GM10248 (cell line): Measurements from ENCODE around the gene DHX32.

Source experiments
- CTCF ChIA-PET: fragments of 300-600 bp; sonication (Branson Sonifier 250); formaldehyde crosslinking; extraction: SDS; loops from one replicate; lab custom pipeline; 2021; ENCODE audit warnings: antibody characterized with exemption; lab: Yijun Ruan, JAX
- POLR2A ChIA-PET: fragments of 350-650 bp; sonication (Branson Sonifier 250); formaldehyde crosslinking; extraction: SDS; loops from one replicate; lab custom pipeline; 2020; ENCODE audit warnings: antibody characterized with exemption; lab: Yijun Ruan, JAX
- DNase-seq: peaks from one replicate; pipeline ENCODE4 v3.0.0; 2012; ENCODE audit errors: extremely low spot score
- TF ChIP-seq, protein P1 (sequence below): IDR thresholded peaks from 2 replicates; pipeline ENCODE4 v1.5.1; 2012; ENCODE audit warnings: mild to moderate bottlenecking, low read depth; ENCODE audit errors: extremely low read depth, missing control alignments, control extremely low read depth

Gene DHX32

DNA sequence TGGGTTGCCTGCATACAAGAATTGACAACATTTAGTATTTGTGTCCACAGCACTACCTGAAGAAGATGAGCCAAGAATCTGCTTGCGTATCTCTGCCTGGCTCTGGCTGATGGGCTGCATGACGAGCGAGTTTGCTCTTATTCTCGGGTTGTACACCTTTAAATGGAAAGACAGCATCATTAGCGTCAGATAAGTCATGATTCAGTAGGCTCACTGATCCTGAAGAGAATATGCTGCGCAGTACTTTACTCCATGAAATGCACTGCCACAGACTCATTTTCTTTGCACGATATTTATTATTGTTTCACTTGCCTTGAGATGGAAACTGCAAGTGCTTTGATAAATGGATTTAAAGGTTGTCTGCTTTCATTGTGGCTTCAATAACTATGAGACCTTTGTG is 28.6 kb downstream of the DHX32 start:
- POLR2A ChIA-PET = no interaction called here

DNA sequence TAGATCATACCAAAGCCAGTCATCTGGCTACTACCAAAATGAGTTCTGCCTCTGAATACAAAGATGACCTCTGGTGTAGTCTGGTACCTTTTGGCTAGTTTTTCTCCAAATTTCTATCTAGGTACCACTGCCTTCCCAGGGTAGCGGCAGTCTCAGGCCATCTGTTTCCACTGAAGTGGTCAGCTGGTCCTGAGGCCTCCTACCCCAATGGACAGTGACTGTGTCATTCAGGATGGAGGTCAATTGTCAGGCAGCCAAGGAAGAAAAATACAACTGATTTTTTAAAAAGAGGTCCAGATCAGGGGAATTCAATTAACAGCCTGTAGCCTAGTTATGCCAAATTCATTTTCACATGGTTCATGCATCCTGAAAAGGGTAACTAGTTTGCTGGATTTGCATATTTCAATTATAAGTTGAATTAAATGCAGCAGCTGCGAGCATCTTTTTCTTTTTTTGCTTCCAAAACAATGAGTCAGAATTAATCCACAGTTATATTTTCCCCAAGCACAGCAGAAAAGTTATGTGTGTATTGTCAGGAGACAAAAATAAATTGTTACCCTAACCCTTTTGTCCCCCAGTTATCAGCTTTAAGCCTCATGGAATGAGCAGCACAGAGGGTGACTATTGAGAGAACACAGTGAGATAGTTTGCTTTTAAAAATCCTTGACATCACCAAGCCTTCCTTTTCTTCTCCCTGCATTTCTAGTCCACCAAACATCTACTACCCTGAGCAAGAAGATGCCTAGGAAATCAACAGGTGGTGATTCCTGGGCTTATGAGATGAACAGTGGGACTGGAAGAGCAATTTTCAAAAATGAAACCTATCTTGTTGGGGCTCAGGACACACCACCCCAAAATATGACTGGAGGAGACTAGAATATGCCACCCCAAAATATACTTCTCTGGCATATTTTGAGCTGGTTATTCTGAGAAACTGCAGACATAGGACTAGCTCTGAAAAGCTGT is 30.0 kb downstream of the DHX32 start:
- POLR2A ChIA-PET = no interaction called here
- TF ChIP-seq, protein P1, sequence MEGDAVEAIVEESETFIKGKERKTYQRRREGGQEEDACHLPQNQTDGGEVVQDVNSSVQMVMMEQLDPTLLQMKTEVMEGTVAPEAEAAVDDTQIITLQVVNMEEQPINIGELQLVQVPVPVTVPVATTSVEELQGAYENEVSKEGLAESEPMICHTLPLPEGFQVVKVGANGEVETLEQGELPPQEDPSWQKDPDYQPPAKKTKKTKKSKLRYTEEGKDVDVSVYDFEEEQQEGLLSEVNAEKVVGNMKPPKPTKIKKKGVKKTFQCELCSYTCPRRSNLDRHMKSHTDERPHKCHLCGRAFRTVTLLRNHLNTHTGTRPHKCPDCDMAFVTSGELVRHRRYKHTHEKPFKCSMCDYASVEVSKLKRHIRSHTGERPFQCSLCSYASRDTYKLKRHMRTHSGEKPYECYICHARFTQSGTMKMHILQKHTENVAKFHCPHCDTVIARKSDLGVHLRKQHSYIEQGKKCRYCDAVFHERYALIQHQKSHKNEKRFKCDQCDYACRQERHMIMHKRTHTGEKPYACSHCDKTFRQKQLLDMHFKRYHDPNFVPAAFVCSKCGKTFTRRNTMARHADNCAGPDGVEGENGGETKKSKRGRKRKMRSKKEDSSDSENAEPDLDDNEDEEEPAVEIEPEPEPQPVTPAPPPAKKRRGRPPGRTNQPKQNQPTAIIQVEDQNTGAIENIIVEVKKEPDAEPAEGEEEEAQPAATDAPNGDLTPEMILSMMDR = no peak
- CTCF ChIA-PET = interaction anchor here (1.2 kb wide), 1 partner anchor 11 kb away, joined by 3 read pairs; no protein-coding TSS in a partner anchor

More for the DNA sequence above, 28.6 kb downstream of the DHX32 start:
- TF ChIP-seq, protein P1 = no peak
- no peak for DNase-seq
- CTCF ChIA-PET = no interaction called here

DNA sequence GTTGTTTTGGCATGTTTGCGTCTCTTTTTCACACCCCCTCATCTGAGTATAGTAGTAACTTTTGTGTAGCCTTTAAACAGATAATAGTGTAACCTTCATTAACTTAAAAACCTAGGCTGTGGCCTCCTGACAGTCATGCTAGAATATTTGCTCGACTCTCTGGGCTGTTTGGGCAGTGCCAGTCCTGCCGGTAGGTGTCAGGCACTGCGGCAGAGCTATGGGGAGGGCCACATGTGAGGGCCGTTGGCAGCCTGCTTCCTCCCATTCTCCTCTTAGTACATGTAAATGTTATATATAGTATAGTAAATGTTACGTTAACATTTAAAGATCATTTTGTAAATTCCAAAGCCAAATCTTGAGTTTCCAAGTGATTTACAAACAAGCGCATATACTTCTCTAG is 31.6 kb downstream of the DHX32 start:
- no peak for DNase-seq
- TF ChIP-seq, protein P1 = no peak
- ChIA-PET CTCF (no interaction called here), POLR2A (no interaction called here)

More for the DNA sequence above, 30.0 kb downstream of the DHX32 start:
- no peak for DNase-seq

DNA sequence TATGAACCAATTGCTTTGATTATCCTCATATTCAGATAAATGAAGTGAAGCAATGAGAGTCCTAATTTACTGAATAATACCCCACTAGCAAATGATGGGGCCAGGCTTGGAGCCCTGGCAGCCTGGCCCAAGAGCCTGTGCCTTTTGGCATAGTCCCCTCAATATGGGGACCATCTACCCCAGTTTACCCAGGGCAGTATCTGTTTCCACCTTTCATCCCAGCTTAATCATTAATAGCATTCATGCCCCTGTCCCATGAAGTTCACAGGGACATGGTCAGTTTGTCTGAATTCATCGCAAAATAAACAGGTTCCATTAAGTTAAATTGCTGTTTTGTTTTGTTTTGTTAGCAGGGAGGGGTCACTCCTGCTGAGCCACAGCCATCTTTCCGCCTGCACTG is 32.2 kb downstream of the DHX32 start:
- CTCF ChIA-PET = interaction anchor here (1.4 kb wide), 1 partner anchor 9 kb away, joined by 4 read pairs; no protein-coding TSS in a partner anchor

DNA sequence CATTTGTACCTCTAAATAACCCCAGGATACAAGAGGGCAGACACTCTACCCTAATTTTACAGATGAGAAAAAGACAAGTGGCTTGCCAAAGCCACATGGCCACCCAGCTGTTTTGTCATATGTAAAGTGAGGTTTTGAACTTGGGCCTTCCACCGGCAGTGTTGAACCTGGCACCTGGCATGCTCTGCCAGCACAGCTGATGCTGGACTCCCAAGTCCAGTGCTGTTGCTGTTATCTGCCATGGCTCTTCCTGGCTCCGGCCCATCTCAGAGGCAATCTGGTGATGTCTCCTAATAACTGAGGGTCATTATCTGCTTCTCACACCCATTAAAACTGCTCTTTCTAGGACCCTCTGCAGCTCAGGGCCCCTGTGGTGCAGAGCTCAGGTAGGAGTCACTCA is 32.7 kb downstream of the DHX32 start:
- CTCF ChIA-PET = interaction anchor here (0.9 to 1.7 kb wide), 3 partner anchors 9 to 17 kb away, joined by 3 to 4 read pairs (median 4); no protein-coding TSS in a partner anchor
- POLR2A ChIA-PET = no interaction called here
- no peak for DNase-seq
- TF ChIP-seq, protein P1 = no peak

More for the DNA sequence above, 32.2 kb downstream of the DHX32 start:
- TF ChIP-seq, protein P1 = no peak
- POLR2A ChIA-PET = no interaction called here
- no peak for DNase-seq

DNA sequence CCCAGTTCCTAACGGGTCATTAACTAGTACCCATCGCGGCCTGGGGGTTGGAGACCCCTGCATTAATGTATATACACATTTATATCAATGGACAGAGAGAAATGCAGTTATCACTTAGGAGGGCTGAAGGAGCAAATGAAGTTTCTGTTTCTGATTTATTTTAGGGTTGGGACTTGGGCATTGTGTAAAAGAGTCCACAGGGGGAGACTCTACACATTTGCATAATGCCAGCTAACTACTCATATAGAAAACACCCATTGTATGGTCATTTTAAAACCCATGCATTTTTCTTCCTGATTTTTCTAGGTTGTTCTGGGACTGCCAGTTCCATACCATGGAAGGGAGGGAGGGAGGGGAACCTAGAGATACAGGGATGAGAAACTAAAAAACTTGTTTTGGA is 34.2 kb downstream of the DHX32 start:
- ChIA-PET CTCF (interaction anchor here (0.7 to 1.7 kb wide), 7 partner anchors 10 to 82 kb away, joined by 3 to 5 read pairs (median 3); no protein-coding TSS in a partner anchor), POLR2A (no interaction called here)
- no peak for DNase-seq
- TF ChIP-seq, protein P1 = no peak
